Skeletal muscle tissue (tissue), 4 donors: ENCODE results near the gene SMIM17. TPM values are rescaled to one million over a fixed set of nuclear protein-coding genes. Genes with fewer than 3 reads are reported as not detected.

Experiments
- H3K27ac ChIP-seq: one replicate; pipeline ENCODE4 v1.7.0; 2013; ENCODE audit warnings: mild to moderate bottlenecking, low read depth, low read length, inconsistent platforms
- H3K27me3 ChIP-seq, 3 donors: one replicate each; pipeline ENCODE4 v1.7.0; 2013; ENCODE audit warnings: low read length in 3 of 3; ENCODE audit not compliant: control insufficient read depth in 3 of 3, insufficient read depth in 3 of 3
- H3K36me3 ChIP-seq, 3 donors: one replicate each; pipeline ENCODE4 v1.7.0; 2013; ENCODE audit warnings: low read length in 3 of 3; ENCODE audit not compliant: control insufficient read depth in 3 of 3, insufficient read depth in 3 of 3
- H3K4me1 ChIP-seq, 3 donors: one replicate each; pipeline ENCODE4 v1.7.0; 2013; ENCODE audit warnings: low read length in 3 of 3, mild to moderate bottlenecking in 3 of 3; ENCODE audit not compliant: control insufficient read depth in 3 of 3, insufficient read depth in 3 of 3
- H3K4me3 ChIP-seq, 3 donors: one replicate each; pipeline ENCODE4 v1.7.0; 2013; ENCODE audit warnings: low read length in 3 of 3
- H3K9ac ChIP-seq, 3 donors: one replicate each; pipeline ENCODE4 v1.7.0; 2013; ENCODE audit warnings: low read length in 3 of 3, mild to moderate bottlenecking in 3 of 3, moderate library complexity in 2 of 3, low read depth in 1 of 3
- H3K9me3 ChIP-seq, 3 donors: one replicate each; pipeline ENCODE4 v1.7.0; 2013; ENCODE audit warnings: low read length in 3 of 3; ENCODE audit not compliant: control insufficient read depth in 3 of 3
- total RNA-seq: library from RNA; depleted of rRNA; stranded (reverse); fragments of >200 nt; gene quantifications from one replicate; pipeline ENCODE4 v1.2.3, GENCODE V29; 2014
- donor health status: Osteomylitis.

The SMIM17 gene
- total RNA-seq, 1 donor from 2014 or later = 0.52 TPM

DNA sequence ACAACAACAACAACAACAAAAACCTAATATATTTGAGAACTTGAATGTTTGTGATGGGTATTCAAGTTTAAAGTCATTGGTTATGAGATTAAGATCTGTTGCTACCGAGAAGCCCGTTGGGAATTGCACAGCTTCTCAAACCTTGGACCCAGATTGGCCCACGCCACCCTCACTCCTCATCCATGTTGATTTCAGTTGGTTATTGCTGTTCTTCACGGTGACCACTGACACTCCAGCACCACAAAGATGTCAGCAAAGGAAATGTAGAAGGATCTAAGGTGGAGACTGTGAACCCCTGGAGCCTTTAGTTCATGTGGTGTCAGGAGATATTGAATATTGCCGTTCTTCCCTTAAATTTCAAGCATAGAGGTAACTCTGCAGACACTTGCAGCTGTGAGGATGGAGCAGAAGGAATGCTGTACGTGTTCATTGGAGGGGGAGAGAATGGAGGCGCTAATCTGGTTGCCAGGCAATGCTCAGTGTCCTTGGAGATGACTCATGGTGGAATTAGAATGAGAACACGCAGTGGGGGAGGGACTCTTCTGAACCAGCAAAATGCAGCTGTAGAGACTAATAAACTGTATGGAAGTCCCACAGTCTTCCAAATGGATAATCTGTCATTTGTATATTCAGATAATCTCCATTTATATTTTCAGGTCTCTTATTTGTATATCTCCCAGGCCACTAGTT is 49.4 kb downstream of the SMIM17 start:
- peaks cover 0 to 2% (median 0%) of the 10 kb centered on the region in 3 donors for H3K9me3 ChIP-seq
- H3K36me3 ChIP-seq = no peaks in the 10 kb centered on the region
- H3K27me3 ChIP-seq = no peaks in the 10 kb centered on the region
- H3K4me3 ChIP-seq = no peak overlapping the region
- H3K9ac ChIP-seq = no peak overlapping the region
- H3K4me1 ChIP-seq = no peaks in the 10 kb centered on the region
- no peak overlapping the region for H3K27ac ChIP-seq

DNA sequence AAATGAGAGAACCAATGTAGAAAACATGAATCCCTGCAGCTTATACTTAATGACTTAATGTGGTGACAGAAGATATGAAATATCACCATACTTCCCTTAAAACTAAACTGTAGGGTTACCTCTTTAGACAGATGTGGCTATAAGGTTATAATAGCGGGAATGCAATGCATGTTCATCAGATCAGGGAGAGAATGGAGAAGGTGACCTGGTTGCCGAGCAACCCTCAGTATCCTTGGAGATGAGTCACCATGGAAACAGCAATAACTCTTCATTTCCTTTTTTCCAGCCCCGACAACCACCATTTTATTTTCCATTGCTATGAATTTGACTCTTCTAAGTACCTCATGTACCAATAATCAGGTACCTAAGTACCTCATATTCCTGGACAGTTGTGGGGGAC is 56.6 kb downstream of the SMIM17 start:
- H3K4me1 ChIP-seq = no peaks in the 10 kb centered on the region
- no peaks in the 10 kb centered on the region for H3K27me3 ChIP-seq
- no peak overlapping the region for H3K4me3 ChIP-seq
- H3K27ac ChIP-seq = no peak overlapping the region
- H3K9ac ChIP-seq = no peak overlapping the region
- H3K9me3 ChIP-seq = peaks cover 0 to 3% (median 2%) of the 10 kb centered on the region in 3 donors
- no peaks in the 10 kb centered on the region for H3K36me3 ChIP-seq

DNA sequence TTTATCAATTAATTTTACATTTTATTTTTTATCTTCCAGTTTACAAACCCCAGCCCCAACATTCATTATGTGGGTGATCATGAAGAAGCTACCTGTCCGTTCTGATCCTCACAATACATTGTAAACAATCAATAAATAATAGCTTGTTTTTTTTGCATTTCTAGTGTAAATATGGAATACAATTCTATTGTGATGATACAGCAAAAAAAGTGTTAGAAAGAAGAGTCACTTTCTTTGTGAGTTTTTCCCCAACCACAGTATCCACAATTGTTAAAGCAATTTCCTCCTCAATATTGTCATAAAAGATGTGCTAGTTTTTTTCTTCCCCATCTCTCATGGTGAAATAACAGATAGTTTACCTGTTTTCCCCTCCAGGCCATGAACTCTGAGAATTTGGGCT is 58.9 kb downstream of the SMIM17 start:
- Histone ChIP-seq H3K4me3 (no peak overlapping the region), H3K9ac (no peak overlapping the region), H3K36me3 (no peaks in the 10 kb centered on the region), H3K27me3 (no peaks in the 10 kb centered on the region), H3K27ac (no peak overlapping the region), H3K4me1 (no peaks in the 10 kb centered on the region), H3K9me3 (peaks cover 0 to 3% (median 0%) of the 10 kb centered on the region in 3 donors)

DNA sequence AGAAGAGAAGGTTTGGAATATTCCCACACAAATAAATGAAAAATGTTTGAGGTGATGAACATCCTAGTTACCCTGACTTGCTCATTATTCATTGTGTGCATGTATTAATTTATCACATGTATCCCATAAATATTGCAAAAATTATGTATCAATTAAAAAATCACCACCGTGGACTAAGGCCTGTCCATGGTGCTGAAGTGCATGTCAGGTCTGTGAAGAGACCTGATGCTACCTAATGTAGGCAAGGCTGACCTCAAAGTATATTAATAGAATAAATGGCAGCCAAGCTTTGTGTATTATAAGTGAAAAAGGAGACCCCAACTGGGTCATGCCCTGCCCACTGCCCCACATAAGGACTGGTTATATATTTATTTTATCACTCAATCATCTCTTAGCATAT is 63.0 kb downstream of the SMIM17 start:
- H3K4me3 ChIP-seq = no peak overlapping the region
- H3K9me3 ChIP-seq = peaks cover 0 to 3% (median 2%) of the 10 kb centered on the region in 3 donors
- H3K4me1 ChIP-seq = no peaks in the 10 kb centered on the region
- peaks cover 0 to 2% (median 0%) of the 10 kb centered on the region in 3 donors for H3K36me3 ChIP-seq
- no peaks in the 10 kb centered on the region for H3K27me3 ChIP-seq
- no peak overlapping the region for H3K9ac ChIP-seq
- H3K27ac ChIP-seq = no peak overlapping the region

Other genes with a start within 250 kb of the SMIM17 start
- 4.2 TPM for gene ZNF582, start 249.6 kb upstream of the SMIM17 start, total RNA-seq
- gene ZNF583, start 238.8 kb upstream of the SMIM17 start, total RNA-seq = 8.4 TPM
- gene ZNF667, start 165.8 kb upstream of the SMIM17 start, total RNA-seq = 4.7 TPM
- 2.6 TPM for gene ZNF471, start 135.3 kb upstream of the SMIM17 start, total RNA-seq
- gene ZFP28, start 104.2 kb upstream of the SMIM17 start, total RNA-seq = 5.7 TPM
- 3.7 TPM for gene ZNF470, start 75.7 kb upstream of the SMIM17 start, total RNA-seq
- gene ZNF71, start 47.9 kb upstream of the SMIM17 start, total RNA-seq = 8.9 TPM
- 3.1 TPM for gene ZNF835, start 28.6 kb downstream of the SMIM17 start, total RNA-seq
- 126 TPM for gene PEG3, start 197.6 kb downstream of the SMIM17 start, total RNA-seq
- gene ZIM2, start 197.6 kb downstream of the SMIM17 start, total RNA-seq = 12.0 TPM